Heart right ventricle (tissue), 16 donors: ENCODE measurements around the gene CRYBA4. TPM values are rescaled to one million over a fixed set of nuclear protein-coding genes. Genes with fewer than 3 reads are reported as not detected.
A peak's percentile ranks its signal among the peaks of the same experiment; 100 is the strongest.

ENCODE experiments used
- ATAC-seq, 8 donors: fragments of 200-7000 bp; cut with Tn5 transposase; one replicate each; pipeline ENCODE4 v1.9.1; 2020; ENCODE audit warnings: mild to moderate bottlenecking in 8 of 8, moderate library complexity in 8 of 8, moderate number of reproducible peaks in 1 of 8
- DNase-seq, 2 donors: peaks; one replicate each; pipeline ENCODE4 v3.0.0-alpha.2; 2020
- H3K27ac ChIP-seq, 10 donors: fragments of 200-600 bp; sonication (generic) in 2 of 10; one replicate each; pipeline versions ENCODE4 v1.5.0 to v1.8.0; 2020 to 2022; ENCODE audit warnings: mild to moderate bottlenecking in 3 of 10
- H3K27me3 ChIP-seq, 7 donors: fragments of 200-600 bp; one replicate each; pipeline ENCODE4 v1.8.0; 2021 to 2022; ENCODE audit warnings: mild to moderate bottlenecking in 2 of 7
- H3K36me3 ChIP-seq, 9 donors: fragments of 200-600 bp; sonication (generic) in 1 of 9; one replicate each; pipeline versions ENCODE4 v1.5.0 to v1.8.0; 2020 to 2022; ENCODE audit warnings: mild to moderate bottlenecking in 2 of 9
- H3K4me1 ChIP-seq, 9 donors: fragments of 200-600 bp; sonication (generic) in 1 of 9; one replicate each; pipeline versions ENCODE4 v1.5.0 to v1.8.0; 2020 to 2022; ENCODE audit warnings: mild to moderate bottlenecking in 4 of 9
- H3K4me3 ChIP-seq, 10 donors: fragments of 200-600 bp; sonication (generic) in 2 of 10; one replicate each; pipeline versions ENCODE4 v1.5.0 to v1.8.0; 2020 to 2022; ENCODE audit warnings: mild to moderate bottlenecking in 7 of 10, moderate library complexity in 2 of 10
- H3K9me3 ChIP-seq, 11 donors: fragments of 200-600 bp in 10 of 11; sonication (generic) in 2 of 11; one replicate each; pipeline versions ENCODE4 v1.5.0 to v1.8.0; 2013 to 2022; ENCODE audit warnings: mild to moderate bottlenecking in 2 of 11, control low read depth in 1 of 11, moderate library complexity in 1 of 11
- WGBS, 2 donors: extraction: QIAGEN DNeasy Blood & Tissue Kit; methylation state at CpG; one replicate each; pipeline ENCODE4 v1.1.7; 2013; ENCODE audit warnings: inconsistent platforms in 1 of 2; 5-methylcytosine and 5-hydroxymethylcytosine counted together
- intact Hi-C, 10 donors: fragments of 100-400 bp; cut with DNase I; formaldehyde crosslinking; loops; one replicate each; pipeline versions ENCODE4 v1.11.1 to v1.14.2; 2022
- polyA plus RNA-seq, 2 donors: library from polyadenylated mRNA; stranded (reverse); fragments of 200-250 nt; gene quantifications; one replicate each; pipeline ENCODE4 v1.2.3, GENCODE V29; 2013
- total RNA-seq, 10 donors: library from RNA; stranded (reverse); fragmentation: NEBNext Ultra II Directional in 3 of 10; extraction: Animal tissue kit (Norgen Biotek cat#: 25700) in 3 of 10; gene quantifications; one replicate each; pipeline versions ENCODE4 v1.2.1 to v1.2.4, GENCODE V29; 2021 to 2023
- TF ChIP-seq, protein P1 (sequence below), 9 donors: fragments of 200-600 bp; sonication (generic) in 2 of 9; IDR thresholded peaks; one replicate each; pipeline versions ENCODE4 v1.5.0 to v1.8.0; 2021 to 2022; ENCODE audit warnings: antibody characterized with exemption in 9 of 9, mild to moderate bottlenecking in 5 of 9, moderate library complexity in 1 of 9
- donor health status: Arrhythmogenic right ventricular cardiomyopathy.
- donor health status: ischemic (EF 13 %, LVEDD 7.1; RV severe dilation, severe dysfunction).
- donor health status: healthy with polysubstance abuse.
- donor health status: DM: no; HTN: yes; CAD: no.
- donor health status: DM: no; HTN: no; CAD: no.
- donor health status: ischemic (EF 25% LVEDD 6.9; RV normal size, moderate dysfunction).
- donor health status: ischemic (EF 25% LVEDD 5.7; RV mildly dilated, moderate dysfunction).
- donor health status: healthy.
- donor health status: DM: yes; HTN: yes; CAD: no.
- donor health status: Ischemic cardiomyopathy.
- donor health status: ischemic (EF 35%, LVEDD 5.7; RV mildly dilated, moderate dysfunction).
- donor health status: nonischemic (EF 11% LVEDD 7.7; RV severe dilation, severe dysfunction).
- donor health status: DM: yes; HTN: yes; CAD: no.
- donor health status: PGD.
- donor health status: ischemic (EF 29% LVEDD 5.4; RV normal size, mild dysfunction).
- donor health status: nonischemic (EF 23%, LVEDD 6.1; RV moderate dilation, normal function).

CRYBA4 gene
- total and polyA plus RNA-seq, 12 donors: 0.42 TPM; not detected in 11

DNA sequence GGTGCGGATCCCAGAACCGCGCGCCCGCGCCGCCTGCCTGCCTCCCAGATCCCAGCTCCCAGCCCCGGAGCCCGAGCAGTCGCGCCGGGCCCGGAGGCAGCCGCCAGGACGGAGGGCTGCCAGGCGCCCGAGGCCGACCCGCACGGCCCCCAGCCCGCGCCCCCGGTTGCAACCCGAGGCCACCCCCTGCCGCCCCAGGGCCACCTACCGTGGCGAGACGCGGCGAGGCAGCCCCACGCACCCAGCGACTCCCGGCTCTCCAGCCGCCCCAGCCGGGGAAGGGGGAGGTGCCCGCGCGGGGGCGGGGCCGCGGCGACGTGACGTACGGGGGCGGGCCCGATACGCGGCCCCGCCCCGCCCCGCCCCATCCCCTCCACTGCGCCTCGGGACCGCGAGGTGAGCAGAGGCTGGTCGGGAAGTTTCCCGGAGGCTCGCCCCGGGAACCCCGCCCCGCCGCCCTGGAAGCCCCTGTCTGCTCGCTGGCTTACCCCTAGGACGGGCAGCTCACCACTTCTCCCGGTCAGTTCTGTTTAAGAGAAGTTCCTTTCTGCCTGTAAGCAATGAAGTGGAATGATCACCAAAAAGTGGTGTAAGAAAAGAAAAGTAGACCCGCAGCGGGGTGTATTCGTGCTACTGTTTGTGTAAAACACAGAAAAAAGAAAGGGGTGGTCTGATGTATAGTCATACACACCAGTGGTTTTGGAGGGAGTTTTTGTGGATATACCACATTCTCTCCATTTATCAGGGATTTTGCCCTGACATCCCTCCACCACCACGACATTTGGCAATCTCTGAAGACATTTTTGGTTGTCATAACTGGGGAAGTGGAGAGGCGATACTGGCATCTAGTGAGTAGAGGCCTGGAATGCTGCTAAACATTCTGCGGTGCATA, 31.7 kb upstream of the CRYBA4 start, which contains the start of gene TPST2:
TSS of gene TPST2 (minus strand) at position 288 of the 892 bp plus-strand sequence. CDS start 48,502 bp downstream, outside the sequence.
- intact Hi-C loops: loop anchor here in 9 of 10 donors (2.0 to 10.0 kb wide), 9 partner anchors 37 to 108 kb away; partner anchors contain the start of genes TFIP11 (in 6 of the 9), HPS4 (in 1 of the 9) and SRRD (in 1 of the 9)
- DNase-seq (peak; percentile 78 to 85), ATAC-seq (peak; percentile 93 to 97 (median 95))
- H3K9me3 ChIP-seq: peaks cover 0 to 5% (median 0%) of the 10 kb centered on the region in 11 donors
- H3K27ac ChIP-seq: peak within 1 kb of the TSS; percentile 62 to 95 (median 88)
- TF ChIP-seq, protein P1, sequence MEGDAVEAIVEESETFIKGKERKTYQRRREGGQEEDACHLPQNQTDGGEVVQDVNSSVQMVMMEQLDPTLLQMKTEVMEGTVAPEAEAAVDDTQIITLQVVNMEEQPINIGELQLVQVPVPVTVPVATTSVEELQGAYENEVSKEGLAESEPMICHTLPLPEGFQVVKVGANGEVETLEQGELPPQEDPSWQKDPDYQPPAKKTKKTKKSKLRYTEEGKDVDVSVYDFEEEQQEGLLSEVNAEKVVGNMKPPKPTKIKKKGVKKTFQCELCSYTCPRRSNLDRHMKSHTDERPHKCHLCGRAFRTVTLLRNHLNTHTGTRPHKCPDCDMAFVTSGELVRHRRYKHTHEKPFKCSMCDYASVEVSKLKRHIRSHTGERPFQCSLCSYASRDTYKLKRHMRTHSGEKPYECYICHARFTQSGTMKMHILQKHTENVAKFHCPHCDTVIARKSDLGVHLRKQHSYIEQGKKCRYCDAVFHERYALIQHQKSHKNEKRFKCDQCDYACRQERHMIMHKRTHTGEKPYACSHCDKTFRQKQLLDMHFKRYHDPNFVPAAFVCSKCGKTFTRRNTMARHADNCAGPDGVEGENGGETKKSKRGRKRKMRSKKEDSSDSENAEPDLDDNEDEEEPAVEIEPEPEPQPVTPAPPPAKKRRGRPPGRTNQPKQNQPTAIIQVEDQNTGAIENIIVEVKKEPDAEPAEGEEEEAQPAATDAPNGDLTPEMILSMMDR (IDR thresholded peaks at IDR 0.05): peak in 2 of 9 donors; percentile 29 to 38
- H3K36me3 ChIP-seq: no peaks in the 10 kb centered on the region
- peak within 1 kb of the TSS; percentile 69 to 98 (median 96) for H3K4me3 ChIP-seq
- WGBS, 2 donors: 1 to 2% methylated on average over 49 to 69 of the region's 72 CpGs
- no peaks in the 10 kb centered on the region for H3K27me3 ChIP-seq
- H3K4me1 ChIP-seq: peaks cover 4 to 78% (median 42%) of the 10 kb centered on the region in 9 donors

DNA sequence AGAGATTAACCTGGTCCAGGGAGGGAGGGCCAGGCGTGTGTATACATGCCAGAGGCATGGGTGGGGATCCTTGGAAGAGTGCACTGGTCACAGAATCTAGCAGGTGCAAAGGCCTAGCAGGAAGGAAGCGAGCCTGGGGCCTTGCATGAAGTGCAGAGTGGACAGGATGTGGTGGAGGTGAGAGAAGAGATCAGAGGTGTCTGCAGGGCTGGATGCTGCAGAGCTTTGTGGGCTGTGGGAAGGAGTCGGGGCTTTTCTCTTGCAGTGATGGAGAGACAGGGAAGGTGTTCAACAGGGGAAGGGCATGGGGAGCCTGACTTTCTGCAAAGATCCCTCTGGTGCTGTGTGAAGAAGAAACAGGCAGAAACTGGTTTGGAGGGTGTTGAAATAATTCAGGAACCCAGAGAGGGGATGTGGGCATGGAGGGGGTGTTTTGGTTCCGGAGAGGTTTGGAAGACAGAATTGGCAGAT, 29.3 kb upstream of the CRYBA4 start:
- Histone ChIP-seq H3K36me3 (no peaks in the 10 kb centered on the region), H3K4me1 (peaks cover 0 to 55% (median 18%) of the 10 kb centered on the region in 9 donors), H3K27me3 (no peaks in the 10 kb centered on the region), H3K27ac (peak overlapping the region in 1 of 10 donors; percentile 45), H3K4me3 (no peak overlapping the region), H3K9me3 (peaks cover 0 to 5% (median 0%) of the 10 kb centered on the region in 11 donors)
- no peak for ATAC-seq
- TF ChIP-seq, protein P1 (IDR thresholded peaks at IDR 0.05): no peak
- no peak for DNase-seq
- intact Hi-C loops: loop anchor here in 3 of 10 donors (5.0 kb wide), 3 partner anchors 35 to 110 kb away; partner anchors contain the start of genes HPS4 (in 1 of the 3), SRRD (in 1 of the 3) and TFIP11 (in 1 of the 3)
- 77 to 85% methylated on average over 4 of the region's 4 CpGs for WGBS, 2 donors

DNA sequence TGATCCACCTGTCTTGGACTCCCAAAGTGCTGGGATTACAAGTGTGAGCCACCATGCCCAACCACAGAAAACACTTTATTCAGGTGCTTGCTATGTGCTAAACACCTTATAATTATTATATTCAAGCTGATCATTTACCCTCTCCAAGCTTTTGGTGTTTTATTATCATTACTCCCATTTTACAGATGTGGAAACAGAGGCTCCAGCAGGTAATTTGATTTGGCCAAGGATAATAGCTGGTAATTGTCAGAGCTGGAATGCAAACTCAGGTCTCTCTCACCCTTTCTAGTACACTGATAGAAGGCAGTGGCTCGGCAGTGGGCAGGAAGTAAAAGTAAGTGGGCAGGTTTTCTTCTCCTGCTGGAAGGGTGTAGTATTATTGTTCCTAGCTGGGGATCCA, 28.0 kb upstream of the CRYBA4 start:
- no peak for DNase-seq
- intact Hi-C loops: loop anchor here in 3 of 10 donors (5.0 kb wide), 3 partner anchors 34 to 111 kb away; partner anchors contain the start of genes HPS4 (in 1 of the 3), SRRD (in 1 of the 3) and TFIP11 (in 1 of the 3)
- WGBS, 2 donors: 36 to 48% methylated on average over 1 of the region's 1 CpG
- no peaks in the 10 kb centered on the region for H3K36me3 ChIP-seq
- H3K9me3 ChIP-seq: no peaks in the 10 kb centered on the region
- H3K4me1 ChIP-seq: peaks cover 0 to 42% (median 11%) of the 10 kb centered on the region in 9 donors
- H3K4me3 ChIP-seq: no peak overlapping the region
- TF ChIP-seq, protein P1 (IDR thresholded peaks at IDR 0.05): no peak
- no peak overlapping the region for H3K27ac ChIP-seq
- ATAC-seq: no peak
- H3K27me3 ChIP-seq: no peaks in the 10 kb centered on the region

DNA sequence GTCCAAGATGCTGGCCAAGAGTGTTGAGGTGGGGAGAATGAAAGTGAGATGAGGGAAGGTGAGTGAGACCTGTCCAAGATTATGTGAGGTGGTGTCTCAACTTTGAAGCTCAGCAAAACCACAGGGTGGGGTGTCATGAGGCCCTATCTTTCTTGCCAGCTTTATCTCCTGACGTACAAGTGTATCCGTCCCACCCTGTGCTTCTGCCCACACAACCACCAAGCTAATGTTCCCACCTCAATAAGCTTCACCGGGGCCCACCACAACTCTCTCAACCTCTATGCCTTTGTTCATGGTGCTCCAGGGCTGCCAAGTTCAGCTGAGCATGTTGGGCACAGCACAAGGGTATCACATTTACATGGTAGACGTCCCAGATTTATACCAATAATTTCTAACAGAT, 24.7 kb upstream of the CRYBA4 start:
- ATAC-seq (no peak), DNase-seq (no peak)
- no peaks in the 10 kb centered on the region for H3K9me3 ChIP-seq
- no peak overlapping the region for H3K27ac ChIP-seq
- no peaks in the 10 kb centered on the region for H3K36me3 ChIP-seq
- H3K4me3 ChIP-seq: no peak overlapping the region
- H3K4me1 ChIP-seq: peaks cover 0 to 23% (median 0%) of the 10 kb centered on the region in 9 donors
- H3K27me3 ChIP-seq: no peaks in the 10 kb centered on the region
- 74 to 83% methylated on average over 4 of the region's 4 CpGs for WGBS, 2 donors
- TF ChIP-seq, protein P1 (IDR thresholded peaks at IDR 0.05): no peak
- intact Hi-C loops: no loop called here
